Bronchial epithelial cell (primary cell): Measurements from ENCODE around the gene HSPA6. TPM values are rescaled to one million over a fixed set of nuclear protein-coding genes. Genes with fewer than 3 reads are reported as not detected.
"Not testable (repeated sequence)": the region's sequence is repeated elsewhere in the genome, so short reads cannot be mapped to it uniquely, and the experiment has no call there.

Experiments used
- DNase-seq: peaks from one replicate; pipeline ENCODE4 v3.0.0-alpha.2; 2010; ENCODE audit warnings: low read depth
- FAIRE-seq: peaks from 2 replicates; lab custom pipeline; 2011; peaks lifted over from hg19 to GRCh38; lab: Jason Lieb, UNC
- H3K27me3 ChIP-seq: 2 replicates; pipeline ENCODE4 v1.5.1; 2011; ENCODE audit warnings: low read length; ENCODE audit not compliant: control insufficient read depth, insufficient read depth
- H3K36me3 ChIP-seq: 2 replicates; pipeline ENCODE4 v1.5.1; 2011; ENCODE audit warnings: low read length; ENCODE audit not compliant: control insufficient read depth, insufficient read depth
- H3K4me3 ChIP-seq: 2 replicates; pipeline ENCODE4 v1.5.1; 2011; ENCODE audit warnings: mild to moderate bottlenecking, low read depth, low read length, control low read depth
- total RNA-seq: library from RNA; depleted of rRNA; stranded (reverse); fragments of >200 nt; gene quantifications from 2 replicates; pipeline ENCODE4 v1.2.1, GENCODE V29; 2014

HSPA6 gene
- total RNA-seq, 1 donor from 2014 or later: 1.6 TPM

DNA sequence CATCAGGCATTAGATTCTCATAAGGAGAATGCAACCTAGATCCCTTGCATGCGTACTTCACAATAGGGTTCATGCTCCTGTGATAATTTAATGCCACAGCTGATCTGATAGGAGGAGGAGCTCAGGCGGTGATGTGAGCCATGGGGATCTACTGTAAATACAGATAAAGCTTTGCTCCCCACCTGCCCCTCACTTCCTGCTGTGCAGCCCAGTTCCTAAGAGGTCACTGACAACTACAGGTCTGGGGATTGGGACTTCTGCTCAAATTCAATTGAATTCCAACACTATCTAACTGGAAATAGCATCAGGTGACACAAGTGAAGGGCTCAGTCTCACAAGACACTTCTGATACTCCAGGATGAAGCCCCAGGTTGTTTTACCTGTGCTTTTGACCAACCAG, 32.6 kb downstream of the HSPA6 start:
- not testable (repeated sequence) for H3K36me3 ChIP-seq, FAIRE-seq

DNA sequence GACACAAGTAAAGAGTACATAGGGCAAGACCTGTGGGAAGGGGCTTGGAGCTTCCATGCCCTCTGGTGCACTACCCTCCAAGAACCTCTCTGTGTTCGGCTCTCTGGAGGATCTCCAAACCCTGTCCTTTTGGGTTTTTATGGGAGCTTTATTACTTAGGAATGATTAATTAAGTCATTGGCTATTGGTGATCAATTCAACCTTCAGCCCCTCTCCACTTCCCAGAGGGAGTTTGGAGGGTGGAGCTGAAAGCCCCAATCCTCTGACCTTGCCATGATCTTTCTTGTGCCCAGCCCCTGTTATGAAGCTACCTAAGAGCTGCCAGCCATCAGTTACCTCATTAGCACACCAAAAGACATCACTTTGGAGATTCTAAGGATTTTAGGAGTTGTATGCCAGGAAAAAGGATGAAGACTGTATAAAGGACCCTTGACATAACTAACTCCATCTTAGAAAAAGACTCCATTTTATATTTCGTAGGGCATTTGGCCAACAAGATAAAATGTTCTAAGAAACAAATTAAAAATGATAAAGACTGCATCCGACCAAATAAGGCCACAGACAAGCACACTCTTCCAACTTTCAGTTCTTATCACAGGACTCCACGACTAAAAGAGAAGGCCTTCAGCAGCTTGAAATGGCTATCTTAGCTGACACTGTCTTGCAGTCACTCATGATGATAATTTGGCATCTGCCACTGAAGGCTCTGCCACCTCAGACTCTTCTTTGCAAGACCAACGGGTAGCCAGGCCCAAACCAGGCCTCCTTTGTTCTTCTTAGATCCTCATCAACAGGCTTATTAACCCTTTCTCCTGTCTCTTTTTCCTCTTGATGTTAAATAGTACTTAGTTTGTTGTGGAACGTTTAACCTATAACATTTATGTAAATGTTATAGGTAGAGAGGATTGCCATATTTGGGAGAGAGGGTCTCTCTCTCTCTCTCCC, 33.4 kb downstream of the HSPA6 start:
- DNase-seq, H3K36me3 ChIP-seq, H3K4me3 ChIP-seq, H3K27me3 ChIP-seq, FAIRE-seq: not testable (repeated sequence)

More for the DNA sequence above, 32.6 kb downstream of the HSPA6 start:
- not testable (repeated sequence) for DNase-seq, H3K27me3 ChIP-seq, H3K4me3 ChIP-seq

DNA sequence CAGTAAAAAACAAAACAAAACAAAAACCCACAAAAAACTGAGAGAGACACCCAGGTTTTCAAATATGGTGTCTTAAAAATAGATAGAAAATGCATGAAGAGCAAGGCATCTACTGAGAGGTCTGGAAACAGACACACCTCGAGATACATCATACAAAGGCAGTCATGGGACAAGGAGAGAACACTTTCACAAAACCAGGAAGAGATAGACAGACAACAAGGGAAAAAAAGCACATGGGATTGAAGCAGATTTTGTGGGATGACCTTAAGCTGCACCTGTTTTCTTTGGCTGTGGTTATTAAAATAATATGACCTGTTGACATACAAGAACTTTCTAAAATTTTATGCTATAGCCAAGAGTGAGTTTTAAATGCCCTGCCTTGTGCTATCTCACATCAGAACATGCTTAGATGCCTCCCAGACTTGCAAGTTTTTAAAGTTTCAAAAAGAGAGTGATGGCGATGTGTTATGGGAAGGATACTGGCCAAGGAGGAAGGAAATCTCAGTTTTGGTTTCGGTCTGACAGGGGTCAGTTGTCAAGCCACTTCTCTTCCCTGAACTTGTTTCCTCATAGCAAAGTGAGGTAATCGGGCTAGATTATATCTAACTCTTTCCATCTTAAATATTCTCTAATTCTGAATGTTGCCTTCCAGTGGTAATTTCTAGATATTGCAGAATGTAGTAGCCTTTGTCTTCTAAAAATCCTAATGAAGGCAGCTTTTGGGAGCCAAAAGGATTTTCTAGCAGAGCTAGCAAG, 36.8 kb downstream of the HSPA6 start:
- H3K27me3 ChIP-seq, DNase-seq, H3K4me3 ChIP-seq, FAIRE-seq, H3K36me3 ChIP-seq: not testable (repeated sequence)

DNA sequence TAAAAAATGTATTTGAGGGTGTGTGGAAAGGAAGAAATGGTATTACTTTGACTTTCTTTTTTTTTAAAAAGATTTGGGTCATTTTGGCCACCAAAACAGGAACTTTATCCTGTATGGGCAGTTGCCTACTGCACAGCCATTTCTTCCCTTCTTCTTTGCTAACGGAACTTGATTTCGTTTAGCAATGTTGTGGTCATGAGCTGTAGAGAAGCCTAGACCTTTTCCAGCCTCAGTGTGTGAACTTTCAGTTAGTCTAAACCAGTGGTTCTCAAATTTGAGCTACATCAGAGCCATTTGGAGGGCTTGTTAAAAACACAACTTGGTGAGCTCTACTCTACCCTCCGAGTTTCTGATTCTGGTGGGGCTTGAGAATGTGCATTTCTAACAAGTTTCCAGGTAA, 38.1 kb downstream of the HSPA6 start:
- not testable (repeated sequence) for H3K4me3 ChIP-seq, H3K27me3 ChIP-seq, H3K36me3 ChIP-seq, FAIRE-seq, DNase-seq

DNA sequence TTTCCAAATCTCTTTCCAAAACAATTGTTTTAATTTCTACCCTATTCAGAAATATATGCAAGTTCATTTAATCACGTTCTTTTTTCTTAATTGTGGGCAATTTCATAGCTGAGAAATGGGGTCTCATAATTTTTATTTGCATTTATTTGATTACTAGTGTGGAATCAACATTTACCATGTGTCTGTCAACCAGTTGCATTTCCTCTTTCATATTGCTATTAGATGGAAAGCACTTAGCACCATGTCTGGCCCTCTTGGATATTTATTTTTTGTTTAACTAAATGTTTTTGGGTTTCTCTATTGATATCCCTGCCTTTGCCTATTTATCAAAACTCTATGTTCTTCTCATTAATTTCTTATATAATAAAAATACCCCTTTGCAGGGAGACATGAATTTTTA, 39.2 kb downstream of the HSPA6 start:
- not testable (repeated sequence) for FAIRE-seq, H3K36me3 ChIP-seq

DNA sequence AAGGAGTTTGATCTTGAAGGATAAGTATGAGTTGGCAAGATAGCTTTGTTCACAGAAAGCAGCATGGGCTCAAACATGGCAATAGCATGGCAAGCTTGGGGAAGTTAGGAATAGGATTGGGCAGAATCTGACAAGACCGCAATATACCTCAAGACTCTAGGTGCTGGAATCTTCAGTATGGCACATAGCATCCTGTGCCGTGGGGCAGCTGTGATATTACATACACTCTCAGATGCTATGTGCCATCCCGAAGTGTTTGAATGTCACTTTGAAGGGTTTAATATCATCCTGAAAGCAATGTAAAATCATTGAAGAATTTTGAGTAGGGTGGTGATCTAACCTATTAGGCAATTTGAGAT, 42.2 kb downstream of the HSPA6 start:
- not testable (repeated sequence) for FAIRE-seq, H3K4me3 ChIP-seq, H3K36me3 ChIP-seq, DNase-seq, H3K27me3 ChIP-seq

More for the DNA sequence above, 39.2 kb downstream of the HSPA6 start:
- H3K27me3 ChIP-seq, DNase-seq, H3K4me3 ChIP-seq: not testable (repeated sequence)

DNA sequence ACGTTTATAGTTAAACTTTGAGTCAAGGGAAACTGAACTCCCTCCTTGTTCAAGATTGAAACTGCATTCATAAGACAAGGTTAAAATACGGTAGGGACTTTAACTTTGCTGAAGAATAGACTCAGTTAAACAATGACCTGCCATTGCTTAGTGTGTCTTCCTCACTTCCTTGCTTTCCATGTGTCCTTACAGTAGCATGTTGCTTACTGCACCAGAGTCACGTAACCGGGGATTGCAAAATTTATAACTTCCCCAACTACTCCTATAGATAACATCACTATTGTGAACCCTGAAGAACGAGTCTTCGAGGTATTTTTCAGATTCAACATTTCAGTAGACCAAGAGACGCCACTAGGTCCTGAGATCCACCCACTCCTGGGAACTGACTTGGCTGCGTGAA, 47.4 kb downstream of the HSPA6 start:
- H3K36me3 ChIP-seq, FAIRE-seq, H3K27me3 ChIP-seq, DNase-seq, H3K4me3 ChIP-seq: not testable (repeated sequence)

Other genes starting within 250 kb of the HSPA6 start
- under 0.01 and 0.13 TPM in 2 replicates for gene MPZ, start 214.6 kb upstream of the HSPA6 start, total RNA-seq
- gene SDHC, start 210.2 kb upstream of the HSPA6 start, total RNA-seq: 14.8 and 15.0 TPM in 2 replicates
- not detected in 2 replicates for gene CFAP126, start 156.7 kb upstream of the HSPA6 start, total RNA-seq
- not detected in 2 replicates for gene FCGR2A, start 19.1 kb upstream of the HSPA6 start, total RNA-seq
- not detected in 2 replicates for gene FCGR3A, start 25.3 kb downstream of the HSPA6 start, total RNA-seq
- gene FCGR3B, start 106.6 kb downstream of the HSPA6 start, total RNA-seq: not detected in 2 replicates
- gene FCGR2B, start 138.6 kb downstream of the HSPA6 start, total RNA-seq: under 0.01 TPM in 1 of 2 replicates, not detected in the other
- gene FCRLA, start 182.7 kb downstream of the HSPA6 start, total RNA-seq: under 0.01 and 0.26 TPM in 2 replicates
- gene FCRLB, start 197.0 kb downstream of the HSPA6 start, total RNA-seq: 0.26 and 1.0 TPM in 2 replicates
- gene DUSP12, start 225.2 kb downstream of the HSPA6 start, total RNA-seq: 45.6 and 61.9 TPM in 2 replicates
- 25.3 and 31.5 TPM in 2 replicates for gene ATF6, start 241.8 kb downstream of the HSPA6 start, total RNA-seq